ENCODE measurements around the gene ADAMTS20. TPM values are rescaled to one million over a fixed set of nuclear protein-coding genes. Genes with fewer than 3 reads are reported as not detected.

Gene ADAMTS20
- total RNA-seq, 4 donors from 2014 or later, result not detected

DNA sequence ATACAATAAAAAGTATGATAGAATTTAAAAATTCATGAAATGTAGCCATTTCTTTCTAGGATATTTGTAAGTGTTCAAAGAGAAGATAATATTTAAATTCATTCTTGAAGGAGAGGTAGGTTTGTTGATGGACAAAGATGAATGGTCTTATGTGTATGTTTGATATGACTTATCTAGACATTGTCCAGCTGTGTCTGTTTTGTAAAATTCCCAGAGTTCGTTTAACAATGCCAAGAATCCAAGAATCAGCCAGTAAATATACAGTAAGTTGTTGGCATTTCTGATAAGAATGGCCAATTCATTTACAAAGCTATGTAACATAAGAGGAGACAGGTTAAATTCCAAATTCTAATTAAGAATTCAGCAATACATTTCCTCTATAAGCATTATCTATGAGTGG, 150.9 kb downstream of the ADAMTS20 start:
- Histone ChIP-seq H3K9me3 (no peaks in the 10 kb centered on the region), H3K4me1 (no peaks in the 10 kb centered on the region), H3K4me3 (no peak overlapping the region), H3K27ac (no peak overlapping the region), H3K27me3 (no peaks in the 10 kb centered on the region), H3K36me3 (no peaks in the 10 kb centered on the region)
- WGBS, 2 donors, result 39 to 40% methylated on average over 1 of the region's 1 CpG
- no peak for DNase-seq (ENCODE audit: low spot score in 2 of 2)
- no peak for TF ChIP-seq EP300 (IDR thresholded peaks at IDR 0.05)
- TF ChIP-seq, protein P1, sequence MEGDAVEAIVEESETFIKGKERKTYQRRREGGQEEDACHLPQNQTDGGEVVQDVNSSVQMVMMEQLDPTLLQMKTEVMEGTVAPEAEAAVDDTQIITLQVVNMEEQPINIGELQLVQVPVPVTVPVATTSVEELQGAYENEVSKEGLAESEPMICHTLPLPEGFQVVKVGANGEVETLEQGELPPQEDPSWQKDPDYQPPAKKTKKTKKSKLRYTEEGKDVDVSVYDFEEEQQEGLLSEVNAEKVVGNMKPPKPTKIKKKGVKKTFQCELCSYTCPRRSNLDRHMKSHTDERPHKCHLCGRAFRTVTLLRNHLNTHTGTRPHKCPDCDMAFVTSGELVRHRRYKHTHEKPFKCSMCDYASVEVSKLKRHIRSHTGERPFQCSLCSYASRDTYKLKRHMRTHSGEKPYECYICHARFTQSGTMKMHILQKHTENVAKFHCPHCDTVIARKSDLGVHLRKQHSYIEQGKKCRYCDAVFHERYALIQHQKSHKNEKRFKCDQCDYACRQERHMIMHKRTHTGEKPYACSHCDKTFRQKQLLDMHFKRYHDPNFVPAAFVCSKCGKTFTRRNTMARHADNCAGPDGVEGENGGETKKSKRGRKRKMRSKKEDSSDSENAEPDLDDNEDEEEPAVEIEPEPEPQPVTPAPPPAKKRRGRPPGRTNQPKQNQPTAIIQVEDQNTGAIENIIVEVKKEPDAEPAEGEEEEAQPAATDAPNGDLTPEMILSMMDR (IDR thresholded peaks at IDR 0.05), result no peak
- no peak for TF ChIP-seq POLR2A (IDR thresholded peaks at IDR 0.05)

DNA sequence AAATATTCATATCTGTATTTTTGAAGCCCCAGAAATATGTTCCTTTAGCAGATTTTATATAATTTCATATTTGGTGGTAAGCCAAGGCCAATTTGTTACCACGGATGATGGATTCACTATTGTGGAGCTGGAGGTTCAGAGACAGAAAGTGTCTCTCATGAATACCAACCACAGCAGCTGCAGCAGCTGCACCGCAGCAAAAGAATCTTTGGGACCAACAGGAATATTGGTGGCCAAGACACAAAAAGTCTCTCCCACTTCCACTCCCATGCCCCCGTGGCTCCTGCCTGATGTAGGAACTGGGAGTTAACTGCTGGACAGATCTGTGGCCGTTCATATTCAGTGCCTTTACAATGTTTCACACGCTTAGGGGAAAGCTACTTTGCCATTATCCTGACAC, 155.3 kb downstream of the ADAMTS20 start:
- TF ChIP-seq POLR2A (IDR thresholded peaks at IDR 0.05), result no peak
- TF ChIP-seq, protein P1 (IDR thresholded peaks at IDR 0.05), result no peak
- TF ChIP-seq EP300 (IDR thresholded peaks at IDR 0.05), result no peak
- DNase-seq (ENCODE audit: low spot score in 2 of 2), result no peak
- no peaks in the 10 kb centered on the region for H3K4me1 ChIP-seq
- no peak overlapping the region for H3K27ac ChIP-seq
- no peaks in the 10 kb centered on the region for H3K36me3 ChIP-seq
- H3K27me3 ChIP-seq, result no peaks in the 10 kb centered on the region
- H3K9me3 ChIP-seq, result no peaks in the 10 kb centered on the region
- WGBS, 2 donors, result 54 to 58% methylated on average over 5 of the region's 5 CpGs
- H3K4me3 ChIP-seq, result no peak overlapping the region

DNA sequence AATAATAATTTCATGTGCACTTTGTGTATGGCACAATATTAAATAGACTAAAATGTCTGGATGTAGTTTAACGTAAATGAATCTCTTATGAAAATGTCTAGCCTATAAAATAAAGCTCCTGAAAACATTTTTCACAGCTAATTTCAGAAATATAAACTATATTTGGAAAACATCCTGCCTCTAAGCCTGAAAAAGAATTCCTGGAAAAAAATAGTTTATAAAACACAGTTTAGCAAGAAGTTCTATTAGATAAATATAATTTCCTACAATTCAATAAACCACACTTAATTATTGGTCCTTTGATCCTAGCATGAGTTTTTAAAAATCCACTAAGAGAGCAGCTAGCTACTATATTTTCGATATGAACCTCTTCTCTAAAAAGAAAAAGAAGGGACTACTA, 159.9 kb downstream of the ADAMTS20 start:
- Histone ChIP-seq H3K27me3 (no peaks in the 10 kb centered on the region), H3K9me3 (peaks cover 0 to 3% (median 0%) of the 10 kb centered on the region in 4 donors), H3K4me1 (no peaks in the 10 kb centered on the region), H3K27ac (no peak overlapping the region), H3K36me3 (no peaks in the 10 kb centered on the region), H3K4me3 (no peak overlapping the region)
- WGBS, 2 donors, result 73 to 75% methylated on average over 2 of the region's 2 CpGs
- TF ChIP-seq POLR2A (IDR thresholded peaks at IDR 0.05), result no peak
- no peak for DNase-seq (ENCODE audit: low spot score in 2 of 2)

DNA sequence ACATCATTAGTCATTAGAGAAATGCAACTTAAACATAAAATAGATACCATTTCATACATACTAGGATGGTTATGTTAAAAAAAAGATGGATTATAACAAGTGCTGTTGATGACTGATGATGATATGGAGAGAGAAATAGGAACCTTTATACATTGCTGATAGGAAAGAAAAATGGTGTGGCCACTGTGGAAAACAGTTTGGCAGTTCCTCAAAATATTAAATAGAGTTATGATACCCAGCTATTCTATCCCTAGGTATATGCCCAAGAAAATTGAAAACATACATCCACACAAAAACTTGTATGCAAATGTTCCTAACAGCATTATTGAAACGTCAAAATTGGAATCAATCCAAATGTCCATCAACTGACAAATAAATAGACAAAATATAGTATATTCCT, 170.1 kb downstream of the ADAMTS20 start:
- TF ChIP-seq, protein P1 (IDR thresholded peaks at IDR 0.05), result no peak
- TF ChIP-seq EP300 (IDR thresholded peaks at IDR 0.05) (no peak), POLR2A (IDR thresholded peaks at IDR 0.05) (no peak)
- H3K9me3 ChIP-seq, result peaks cover 0 to 38% (median 3%) of the 10 kb centered on the region in 4 donors
- H3K4me3 ChIP-seq, result no peak overlapping the region
- H3K27ac ChIP-seq, result no peak overlapping the region
- 79 to 83% methylated on average over 1 of the region's 1 CpG for WGBS, 2 donors
- DNase-seq (ENCODE audit: low spot score in 2 of 2), result no peak
- H3K27me3 ChIP-seq, result no peaks in the 10 kb centered on the region
- H3K36me3 ChIP-seq, result no peaks in the 10 kb centered on the region
- no peaks in the 10 kb centered on the region for H3K4me1 ChIP-seq

DNA sequence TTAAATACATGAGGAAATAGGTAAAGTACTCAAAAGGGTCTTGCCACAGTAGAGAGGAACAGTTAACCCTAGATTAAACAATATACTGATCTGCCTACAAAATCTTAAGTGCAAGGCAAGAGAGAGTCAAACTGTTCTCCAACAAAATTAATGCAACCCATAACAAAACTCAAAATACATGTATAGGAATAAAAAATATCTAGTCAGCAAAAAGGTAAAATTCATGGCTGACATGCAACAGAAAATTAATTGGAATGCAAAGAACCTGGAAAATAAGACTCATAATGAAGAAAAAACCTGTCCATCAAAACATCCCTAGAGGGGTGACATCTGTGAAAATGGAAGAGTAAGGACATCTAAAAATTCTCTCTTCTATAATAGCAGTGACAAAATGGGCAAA, 173.6 kb downstream of the ADAMTS20 start:
- H3K27me3 ChIP-seq, result no peaks in the 10 kb centered on the region
- TF ChIP-seq, protein P1 (IDR thresholded peaks at IDR 0.05), result no peak
- TF ChIP-seq POLR2A (IDR thresholded peaks at IDR 0.05) (no peak), EP300 (IDR thresholded peaks at IDR 0.05) (no peak)
- no peak for DNase-seq (ENCODE audit: low spot score in 2 of 2)
- H3K36me3 ChIP-seq, result no peaks in the 10 kb centered on the region
- H3K4me1 ChIP-seq, result no peaks in the 10 kb centered on the region
- H3K9me3 ChIP-seq, result peaks cover 0 to 26% (median 3%) of the 10 kb centered on the region in 4 donors
- no peak overlapping the region for H3K27ac ChIP-seq
- no peak overlapping the region for H3K4me3 ChIP-seq

DNA sequence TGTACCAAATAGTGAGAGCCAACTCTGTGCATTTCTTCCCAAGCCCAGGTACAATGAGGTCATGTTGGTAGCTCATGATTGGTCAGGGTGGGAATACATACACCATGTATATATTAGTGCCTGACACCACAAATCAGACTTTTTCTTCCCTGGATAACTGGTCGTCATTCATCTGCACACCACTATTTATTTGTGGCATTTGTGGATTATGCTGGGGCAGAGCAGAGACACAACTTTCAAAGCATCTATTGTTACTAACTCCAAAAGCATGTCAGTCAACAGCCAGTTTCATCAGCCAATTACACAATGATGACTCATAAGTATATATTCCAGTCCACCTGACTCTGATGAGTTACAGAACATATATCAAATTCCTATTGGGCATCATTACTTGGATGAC, 181.7 kb downstream of the ADAMTS20 start:
- DNase-seq (ENCODE audit: low spot score in 2 of 2), result no peak
- WGBS, 2 donors, result 38 to 50% methylated on average over 1 of the region's 1 CpG
- no peak overlapping the region for H3K27ac ChIP-seq

More for the DNA sequence above, 181.7 kb downstream of the ADAMTS20 start:
- Histone ChIP-seq H3K27me3 (no peaks in the 10 kb centered on the region), H3K36me3 (no peaks in the 10 kb centered on the region), H3K4me3 (no peak overlapping the region), H3K9me3 (no peaks in the 10 kb centered on the region), H3K4me1 (no peaks in the 10 kb centered on the region)
- TF ChIP-seq POLR2A (IDR thresholded peaks at IDR 0.05), result no peak
- TF ChIP-seq, protein P1 (IDR thresholded peaks at IDR 0.05), result no peak
- TF ChIP-seq EP300 (IDR thresholded peaks at IDR 0.05), result no peak
